CD4-positive, alpha-beta T cell treated with Interleukin-4 for 1 hour (primary cell): ENCODE data around the gene DRAM1.
"Not testable (repeated sequence)": the region's sequence is repeated elsewhere in the genome, so short reads cannot be mapped to it uniquely, and the experiment has no call there.

ENCODE experiments used
- DNase-seq, 2 donors: peaks; one replicate each; pipeline ENCODE4 v3.0.0-alpha.2; 2020 to 2022

Gene DRAM1

GRCh38 chr12:101908395-101908794, 31.0 kb downstream of the DRAM1 start:
- DNase-seq: no peak

DNA sequence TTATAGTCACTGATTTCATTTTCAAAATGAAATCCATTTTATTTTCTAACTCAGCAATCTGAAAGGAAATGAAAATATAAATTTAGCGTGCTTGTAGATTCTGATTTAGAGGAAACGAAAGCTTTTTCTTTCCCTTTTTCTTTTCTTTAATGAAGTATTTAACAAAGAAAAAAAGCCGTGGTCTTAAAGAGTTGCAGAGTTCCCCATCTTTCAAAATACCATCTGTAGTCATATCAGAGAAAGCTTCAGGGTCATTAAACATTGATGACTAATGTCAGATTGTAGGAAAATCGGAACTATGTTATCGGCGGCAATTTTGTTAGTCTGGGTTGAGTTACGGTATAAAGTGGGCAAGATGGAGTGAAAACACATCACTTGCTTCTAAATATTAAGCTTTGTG, 32.3 kb downstream of the DRAM1 start:
- no peak for DNase-seq

GRCh38 chr12:101915841-101916240, 38.5 kb downstream of the DRAM1 start:
- DNase-seq: no peak

DNA sequence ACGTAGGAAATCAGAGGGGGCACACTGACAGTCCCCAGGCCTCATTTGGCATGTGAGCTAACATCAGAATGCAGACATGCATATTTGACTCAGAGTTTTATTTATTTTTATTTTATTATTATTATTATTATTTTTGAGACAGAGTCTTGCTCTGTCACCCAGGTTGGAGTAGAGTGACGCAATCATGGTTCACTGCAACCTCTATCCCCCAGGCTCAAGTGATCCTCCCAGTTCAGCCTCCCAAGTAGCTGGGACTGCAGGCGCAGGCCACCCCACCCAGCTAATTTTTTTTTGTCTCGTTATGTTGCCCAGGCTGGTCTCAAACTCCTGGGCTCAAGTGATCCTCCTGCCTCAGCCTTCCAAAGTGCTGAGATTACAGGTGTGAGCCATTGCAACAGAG, 41.4 kb downstream of the DRAM1 start:
- DNase-seq: not testable (repeated sequence)

DNA sequence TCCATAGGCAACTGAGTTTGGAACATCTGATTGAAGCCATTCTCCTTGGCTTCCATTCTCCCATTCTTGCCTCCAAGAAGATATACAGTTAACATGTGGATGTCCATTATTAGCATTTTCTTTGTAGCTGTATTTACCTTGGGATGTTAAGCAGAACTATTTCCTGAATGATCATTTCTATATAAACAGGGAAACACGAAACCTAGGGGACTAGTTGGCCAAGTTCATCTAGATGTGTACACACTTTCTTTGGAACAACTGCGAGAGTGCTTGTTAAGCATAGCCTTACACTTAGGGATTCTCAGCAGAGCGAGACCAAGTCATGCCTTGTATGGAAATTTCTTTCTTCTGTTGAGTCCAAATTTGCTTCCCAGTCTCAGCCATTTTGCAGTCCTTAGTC, 42.1 kb downstream of the DRAM1 start:
- no peak for DNase-seq

- no peak for DNase-seq
These were observed 43.5 kb downstream of the DRAM1 start for GRCh38 chr12:101920906-101921305.

GRCh38 chr12:101923045-101923718, 45.8 kb downstream of the DRAM1 start:
- no peak for DNase-seq

GRCh38 chr12:101924618-101925017, 47.2 kb downstream of the DRAM1 start:
- DNase-seq: no peak

DNA sequence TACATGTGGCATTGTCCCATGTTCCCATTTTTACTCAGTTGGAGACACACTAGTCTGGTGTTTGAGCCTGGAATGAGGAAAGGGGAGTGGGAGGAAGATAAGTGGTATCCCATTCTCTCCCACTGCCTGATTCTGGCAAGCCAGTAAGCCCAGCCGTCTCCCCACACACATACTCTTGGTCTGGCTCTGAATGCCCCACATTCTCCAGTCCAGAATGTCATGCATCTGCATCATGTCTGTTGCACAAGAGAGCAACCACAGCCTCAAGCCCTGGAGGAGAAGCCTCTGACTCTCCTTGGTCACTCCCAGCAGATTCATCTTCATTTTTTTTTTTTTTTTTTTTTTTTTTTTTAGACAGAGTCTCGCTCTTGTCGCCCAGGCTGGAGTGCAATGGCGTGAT, 48.0 kb downstream of the DRAM1 start:
- peak in 1 of 2 donors; percentile 47 for DNase-seq

DNA sequence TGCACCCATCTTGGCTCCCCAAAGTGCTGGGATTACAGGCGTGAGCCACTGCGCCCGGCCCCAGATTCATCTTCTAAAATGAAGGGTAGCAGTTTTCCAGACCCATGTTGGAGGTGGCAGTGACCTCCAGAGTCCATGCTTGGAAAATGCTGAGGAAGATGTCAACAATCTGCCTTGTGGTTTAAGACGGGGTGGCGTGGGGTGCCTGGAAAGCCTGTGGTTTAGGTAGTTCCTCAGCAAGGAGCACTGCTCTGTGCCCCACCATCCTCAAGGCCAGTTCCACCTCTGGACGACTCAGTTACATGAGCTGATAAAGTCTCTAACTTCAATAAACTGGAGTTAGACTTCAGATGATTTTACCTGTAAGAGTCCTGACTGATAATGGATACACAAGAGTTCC, 48.6 kb downstream of the DRAM1 start:
- peak in 1 of 2 donors; percentile 14 for DNase-seq

- no peak for DNase-seq
These were observed 49.7 kb downstream of the DRAM1 start for GRCh38 chr12:101927036-101927435.

DNA sequence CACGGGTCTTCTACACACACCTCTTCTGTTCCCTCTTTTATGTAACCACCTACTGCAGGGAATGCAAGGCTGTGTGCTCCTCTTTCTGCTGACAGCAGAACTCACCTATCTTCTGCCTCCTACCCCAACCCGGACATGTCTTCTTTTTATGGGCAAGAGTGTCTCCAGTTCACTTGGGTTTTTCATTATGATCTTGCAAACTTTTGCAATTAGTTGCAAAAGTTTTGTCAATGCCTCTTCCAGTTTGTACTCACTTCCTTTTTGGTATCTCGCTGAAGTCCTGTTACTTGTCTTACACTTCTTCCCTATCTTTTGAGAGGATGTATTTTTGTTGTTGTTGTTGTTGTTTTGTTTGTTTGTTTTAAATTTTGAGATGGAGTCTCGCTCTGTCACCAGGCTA, 50.6 kb downstream of the DRAM1 start:
- no peak for DNase-seq

- DNase-seq: no peak
These were observed 51.2 kb downstream of the DRAM1 start for GRCh38 chr12:101928556-101928955.

DNA sequence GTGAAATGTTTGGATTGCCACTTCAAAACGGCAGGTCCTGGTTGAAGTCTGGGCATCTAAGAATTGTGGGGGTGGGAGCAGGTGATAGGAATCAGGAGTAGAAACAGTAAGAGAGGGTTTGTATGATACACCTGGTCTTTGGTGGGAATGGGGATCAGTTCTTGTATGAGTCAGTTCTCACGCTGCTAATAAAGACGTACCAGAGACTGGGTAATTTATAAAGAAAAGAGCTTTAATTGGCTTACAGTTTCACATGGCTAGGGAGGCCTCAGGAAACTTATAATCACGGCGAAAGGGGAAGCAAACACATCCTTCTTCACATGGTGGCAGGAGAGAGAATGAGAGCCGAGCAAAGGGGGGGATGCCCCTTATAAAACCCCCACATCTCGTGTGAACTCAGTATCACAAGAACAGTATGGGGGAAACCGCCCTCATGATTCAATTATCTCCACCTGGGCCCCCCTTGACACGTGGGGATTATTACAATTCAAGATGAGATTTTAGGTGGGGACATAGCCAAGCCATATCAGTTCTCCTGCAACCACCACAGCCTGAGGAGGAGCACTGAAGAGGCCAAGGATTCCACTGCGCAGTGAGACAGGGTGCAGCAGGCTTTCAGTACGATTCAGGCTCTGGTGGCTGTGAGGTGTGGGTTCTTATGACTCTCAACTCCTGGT, 52.1 kb downstream of the DRAM1 start:
- DNase-seq: no peak

DNA sequence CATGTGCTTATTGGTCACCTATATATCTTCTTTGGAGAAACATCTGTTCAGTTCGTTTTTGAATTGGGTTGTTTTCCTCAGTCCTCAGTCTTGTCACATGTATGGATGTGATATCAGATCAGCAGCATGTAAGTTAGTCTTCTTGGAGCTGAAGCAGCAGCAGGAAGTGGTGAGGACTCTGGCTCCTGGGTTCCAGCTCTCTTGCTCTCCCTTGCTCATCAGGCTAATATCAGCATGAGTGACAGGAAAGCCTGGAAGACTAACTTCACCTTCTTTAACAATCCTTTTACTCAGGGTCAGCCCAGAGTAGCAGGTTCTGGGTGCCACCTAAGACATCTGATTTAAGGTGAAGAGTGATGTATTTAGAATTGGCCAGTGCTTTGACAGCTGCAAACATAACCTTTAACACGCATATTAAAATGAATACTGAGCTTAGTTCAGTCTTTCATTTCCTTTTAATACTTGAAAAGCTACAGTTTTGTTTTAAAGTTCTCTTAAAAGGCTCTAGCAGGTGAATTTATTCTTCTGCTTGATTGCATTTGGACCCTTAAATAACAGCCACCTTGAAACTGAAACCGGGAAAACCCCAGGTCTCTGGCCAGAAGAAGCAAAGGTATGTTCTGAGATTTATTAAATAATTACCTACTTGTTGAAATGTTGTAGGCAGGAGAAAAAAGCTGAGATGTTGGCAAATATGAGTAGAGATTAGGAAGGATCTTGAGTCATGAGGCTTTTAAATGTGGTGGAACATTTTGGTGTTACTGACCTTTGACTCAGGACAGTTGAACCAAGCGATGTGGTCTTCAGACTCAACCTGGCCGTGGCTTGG, 54.3 kb downstream of the DRAM1 start:
- DNase-seq: peak in 1 of 2 donors; percentile 17

GRCh38 chr12:101933866-101934514, 56.6 kb downstream of the DRAM1 start:
- no peak for DNase-seq

DNA sequence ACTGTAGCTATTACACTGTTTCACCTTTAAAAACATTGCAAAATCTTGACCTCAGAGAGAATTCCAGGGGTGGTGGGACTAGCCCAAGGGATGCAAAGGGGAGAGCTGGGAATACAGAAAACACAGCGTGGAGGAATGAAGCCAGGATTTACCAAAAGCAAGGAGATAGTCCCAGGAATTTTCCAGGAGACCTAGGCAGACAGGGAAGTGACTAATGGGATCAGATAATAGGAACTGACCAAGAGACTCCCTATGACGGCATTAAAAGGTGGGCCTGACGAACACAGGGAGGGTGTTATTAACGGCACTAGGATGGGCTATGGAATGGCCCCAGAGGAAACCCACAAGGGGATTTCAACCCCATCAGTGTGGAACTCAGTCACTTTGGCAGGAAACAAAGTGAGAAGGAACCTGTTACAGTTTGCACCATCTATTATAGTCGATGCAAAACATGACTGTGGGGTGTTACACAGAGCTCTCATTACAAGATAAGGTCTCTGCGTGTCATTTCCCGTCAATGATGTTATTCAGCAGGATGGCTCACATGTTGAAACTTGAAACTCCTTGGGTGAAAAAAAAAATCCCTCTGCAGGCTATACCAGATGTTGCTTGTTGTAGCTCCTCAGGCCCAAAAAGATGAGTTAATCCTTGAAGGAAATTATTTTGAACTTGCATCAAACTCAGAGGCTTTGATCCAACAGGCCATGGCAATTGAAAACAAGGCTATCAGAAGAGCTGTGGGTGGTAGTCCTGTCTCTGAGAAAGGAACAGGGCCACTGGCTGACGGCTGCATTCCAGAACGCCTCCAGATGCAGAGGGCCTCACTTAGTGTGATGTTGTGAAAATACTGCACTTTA, 58.7 kb downstream of the DRAM1 start:
- DNase-seq: peak in 1 of 2 donors; percentile 12

DNA sequence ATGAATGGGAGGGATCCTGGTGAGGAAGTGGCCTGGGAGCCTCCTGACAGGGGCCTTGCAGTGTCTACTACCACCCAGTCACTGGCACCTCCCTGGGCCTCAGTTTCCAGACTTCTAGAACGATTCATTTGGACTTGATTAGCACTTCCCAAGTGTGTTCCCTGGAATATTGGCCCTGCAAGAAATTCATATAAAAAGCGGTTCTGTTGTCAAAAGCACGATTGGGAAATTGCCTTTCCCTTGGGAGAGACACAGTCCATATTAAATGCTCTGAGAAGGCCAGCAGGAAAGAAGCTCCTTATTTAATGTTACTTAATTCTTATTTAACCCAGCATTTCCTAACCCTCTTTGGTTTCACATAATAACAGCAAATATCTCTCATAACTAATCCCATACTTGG, 61.9 kb downstream of the DRAM1 start:
- DNase-seq: no peak

DNA sequence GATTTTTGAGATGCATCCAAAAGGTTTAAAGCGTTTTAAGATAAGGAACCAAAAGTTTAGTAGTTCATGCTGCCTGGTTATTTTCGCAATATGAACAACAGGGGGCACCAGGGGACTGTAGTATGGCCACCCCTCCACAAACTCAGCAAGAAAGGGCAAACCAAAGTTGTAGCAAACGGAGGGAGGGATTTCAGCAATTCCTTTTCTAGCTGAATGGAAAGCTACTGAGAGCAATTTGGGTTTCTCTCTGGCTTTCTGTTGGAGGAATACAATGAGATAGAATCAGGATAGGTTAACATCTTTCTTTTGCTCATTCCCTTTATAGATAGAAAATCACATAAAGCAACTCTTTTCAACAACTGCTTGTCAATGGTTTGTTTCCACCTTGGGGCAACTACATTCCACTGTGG, 62.5 kb downstream of the DRAM1 start:
- DNase-seq: peak; percentile 65

DNA sequence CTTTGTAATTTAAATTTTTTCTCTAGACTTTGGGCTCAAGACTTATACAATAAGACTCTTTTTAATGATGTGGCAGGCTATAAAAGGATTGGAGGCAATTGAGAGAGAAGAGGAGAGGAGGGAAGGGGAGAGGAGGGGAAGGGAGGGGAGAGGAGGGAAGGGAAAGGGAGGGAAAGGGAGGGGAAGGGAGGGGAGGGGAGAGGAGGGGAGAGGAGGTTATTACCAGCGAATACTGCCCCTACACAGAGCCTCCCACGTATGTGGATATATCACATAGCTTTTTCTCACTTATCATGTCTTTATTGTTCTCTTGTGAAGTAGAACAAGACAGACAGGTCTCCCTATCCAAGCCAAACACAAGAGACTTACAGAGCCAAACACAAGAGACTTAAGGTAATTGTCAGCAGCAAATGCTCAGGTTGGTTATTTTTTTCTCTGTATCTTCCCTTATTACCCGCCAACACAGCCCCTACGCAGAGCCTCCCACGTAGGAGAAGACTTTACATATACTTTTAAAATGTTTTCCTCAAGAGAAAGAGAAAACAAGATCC, 63.1 kb downstream of the DRAM1 start:
- DNase-seq: no peak

DNA sequence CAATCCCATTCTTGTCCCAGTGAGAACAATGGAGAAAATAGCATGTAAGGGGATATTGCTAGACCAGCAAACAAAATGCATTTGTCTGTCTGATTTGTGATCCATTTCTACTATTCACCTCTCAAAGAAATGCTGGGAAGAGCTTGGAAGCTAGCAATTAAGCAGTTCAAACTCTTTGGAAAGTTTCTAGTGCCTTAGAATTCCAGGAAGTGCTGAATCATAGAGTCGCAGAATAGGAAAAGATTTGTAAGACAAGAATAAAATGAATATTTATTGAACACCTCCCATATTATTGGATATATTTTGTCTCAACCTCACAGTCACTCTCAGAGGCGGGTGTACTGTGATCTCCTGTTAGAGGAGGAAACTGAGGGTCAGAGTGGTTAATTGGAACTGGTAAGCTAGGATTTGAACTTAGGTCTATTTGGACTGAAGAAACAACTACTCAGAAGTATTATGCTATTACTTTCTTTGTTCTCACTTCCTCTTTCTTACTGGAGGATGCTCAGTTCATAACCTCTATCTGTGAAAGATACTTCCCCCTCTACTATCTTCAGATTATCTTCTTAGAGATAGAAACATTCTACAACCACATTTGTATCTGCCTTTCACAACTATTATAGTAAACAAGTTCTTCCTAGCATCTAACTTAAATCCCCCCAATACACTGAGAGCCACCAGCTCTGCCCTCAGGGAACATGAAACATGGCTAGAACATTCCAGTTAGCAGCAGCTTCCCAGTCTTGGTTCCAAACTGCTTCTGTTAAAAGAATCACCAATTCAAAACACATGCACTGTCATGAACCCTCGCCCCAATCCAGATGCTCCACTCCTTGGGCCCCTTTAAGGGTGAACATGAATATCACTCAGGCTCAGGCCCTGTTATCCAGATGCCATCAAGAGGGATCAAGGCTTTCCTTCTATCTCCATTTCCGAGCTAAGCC, 64.2 kb downstream of the DRAM1 start:
- DNase-seq: no peak
